KMS-11 (cell line): ENCODE measurements around the gene COL1A1.

Experiments
- H2AFZ ChIP-seq: fragments of 200-600 bp; sonication (generic); 2 replicates; pipeline ENCODE4 v1.6.1; 2016; ENCODE audit warnings: antibody characterized with exemption, mixed run types, low read depth
- H3K27ac ChIP-seq: fragments of 200-600 bp; sonication (generic); 2 replicates; pipeline ENCODE4 v1.6.1; 2016; ENCODE audit warnings: mild to moderate bottlenecking, mixed run types
- H3K27me3 ChIP-seq: fragments of 200-600 bp; sonication (generic); 2 replicates; pipeline ENCODE4 v1.6.1; 2017; ENCODE audit warnings: mild to moderate bottlenecking, low read depth, mixed run types, moderate library complexity; ENCODE audit not compliant: insufficient read depth
- H3K36me3 ChIP-seq: fragments of 200-600 bp; sonication (generic); 2 replicates; pipeline ENCODE4 v1.6.1; 2017; ENCODE audit warnings: mild to moderate bottlenecking, mixed run types; ENCODE audit not compliant: insufficient read depth
- H3K4me1 ChIP-seq: fragments of 200-600 bp; sonication (generic); 2 replicates; pipeline ENCODE4 v1.6.1; 2016; ENCODE audit warnings: mild to moderate bottlenecking, low read depth, mixed run types; ENCODE audit not compliant: poor library complexity, severe bottlenecking
- H3K4me2 ChIP-seq: fragments of 200-600 bp; sonication (generic); 2 replicates; pipeline ENCODE4 v1.7.0; 2016; ENCODE audit warnings: mild to moderate bottlenecking, mixed run types
- H3K4me3 ChIP-seq: fragments of 200-600 bp; sonication (generic); IDR thresholded peaks from 2 replicates; pipeline ENCODE4 v1.6.1; 2017; ENCODE audit warnings: low read depth, low read length, mixed read lengths; ENCODE audit not compliant: insufficient read depth
- H3K79me2 ChIP-seq: fragments of 200-600 bp; sonication (generic); 2 replicates; pipeline ENCODE4 v1.6.1; 2016; ENCODE audit warnings: low read depth, mixed run types; ENCODE audit not compliant: insufficient read depth
- H3K9ac ChIP-seq: fragments of 200-600 bp; sonication (generic); 2 replicates; pipeline ENCODE4 v1.6.1; 2016; ENCODE audit warnings: mild to moderate bottlenecking, mixed run types
- H4K20me1 ChIP-seq: fragments of 200-600 bp; sonication (generic); 2 replicates; pipeline ENCODE4 v1.6.1; 2016; ENCODE audit warnings: mild to moderate bottlenecking, mixed run types; ENCODE audit not compliant: insufficient read depth
- TF ChIP-seq, protein P1 (sequence below): fragments of 200-600 bp; sonication (generic); conservative IDR thresholded peaks from 2 replicates; pipeline ENCODE4 v1.6.1; 2017; ENCODE audit warnings: low read depth, mild to moderate bottlenecking, antibody characterized with exemption, low read length, moderate library complexity, mixed read lengths

Gene COL1A1

GRCh38 chr17:50139950-50140885 lies 61.2 kb downstream of the COL1A1 start:
- Histone ChIP-seq H3K4me3 (no peak overlapping the region), H3K4me2 (no peak overlapping the region), H4K20me1 (no peaks in the 10 kb centered on the region), H3K27me3 (no peaks in the 10 kb centered on the region), H3K36me3 (peaks cover 14% of the 10 kb centered on the region; the same call in 1 of the 2 replicates), H3K79me2 (no peaks in the 10 kb centered on the region; the same call in 1 of the 2 replicates), H3K27ac (no peak overlapping the region), H2AFZ (no peak overlapping the region), H3K9ac (no peak overlapping the region), H3K4me1 (peaks cover 7% of the 10 kb centered on the region)
- TF ChIP-seq, protein P1, sequence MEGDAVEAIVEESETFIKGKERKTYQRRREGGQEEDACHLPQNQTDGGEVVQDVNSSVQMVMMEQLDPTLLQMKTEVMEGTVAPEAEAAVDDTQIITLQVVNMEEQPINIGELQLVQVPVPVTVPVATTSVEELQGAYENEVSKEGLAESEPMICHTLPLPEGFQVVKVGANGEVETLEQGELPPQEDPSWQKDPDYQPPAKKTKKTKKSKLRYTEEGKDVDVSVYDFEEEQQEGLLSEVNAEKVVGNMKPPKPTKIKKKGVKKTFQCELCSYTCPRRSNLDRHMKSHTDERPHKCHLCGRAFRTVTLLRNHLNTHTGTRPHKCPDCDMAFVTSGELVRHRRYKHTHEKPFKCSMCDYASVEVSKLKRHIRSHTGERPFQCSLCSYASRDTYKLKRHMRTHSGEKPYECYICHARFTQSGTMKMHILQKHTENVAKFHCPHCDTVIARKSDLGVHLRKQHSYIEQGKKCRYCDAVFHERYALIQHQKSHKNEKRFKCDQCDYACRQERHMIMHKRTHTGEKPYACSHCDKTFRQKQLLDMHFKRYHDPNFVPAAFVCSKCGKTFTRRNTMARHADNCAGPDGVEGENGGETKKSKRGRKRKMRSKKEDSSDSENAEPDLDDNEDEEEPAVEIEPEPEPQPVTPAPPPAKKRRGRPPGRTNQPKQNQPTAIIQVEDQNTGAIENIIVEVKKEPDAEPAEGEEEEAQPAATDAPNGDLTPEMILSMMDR: peak; percentile 93

- H3K4me1 ChIP-seq: peaks cover 7% of the 10 kb centered on the region
- H3K9ac ChIP-seq: no peak overlapping the region
- TF ChIP-seq, protein P1: no peak
- no peaks in the 10 kb centered on the region for H4K20me1 ChIP-seq
- no peaks in the 10 kb centered on the region for H3K27me3 ChIP-seq
- H3K27ac ChIP-seq: no peak overlapping the region
- H3K4me2 ChIP-seq: no peak overlapping the region
- no peak overlapping the region for H3K4me3 ChIP-seq
- no peaks in the 10 kb centered on the region for H3K79me2 ChIP-seq
- H2AFZ ChIP-seq: no peak overlapping the region
- H3K36me3 ChIP-seq: peaks cover 14% of the 10 kb centered on the region; the same call in 1 of the 2 replicates
These were observed 62.1 kb downstream of the COL1A1 start for GRCh38 chr17:50139185-50139783.

DNA sequence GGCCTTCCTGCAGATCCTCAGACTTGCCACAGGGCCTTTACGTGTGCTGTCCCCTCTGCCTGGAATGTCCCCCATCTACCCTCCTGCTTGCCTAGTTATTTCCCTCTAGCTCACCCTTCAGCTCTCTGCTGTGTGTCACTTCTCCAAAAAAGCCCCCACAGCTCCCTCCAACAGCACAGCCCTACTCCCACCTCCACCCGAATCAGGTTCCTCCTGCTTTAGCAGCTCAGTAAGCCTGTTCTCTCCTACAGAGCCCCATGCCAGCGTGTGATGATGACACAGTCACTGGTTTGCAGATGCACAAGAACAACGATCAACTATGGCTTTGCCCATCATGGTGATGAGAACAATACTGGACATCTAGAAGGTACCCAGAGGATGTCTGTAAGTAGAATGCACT lies 64.4 kb downstream of the COL1A1 start:
- Histone ChIP-seq H3K36me3 (peaks cover 13% of the 10 kb centered on the region; the same call in 1 of the 2 replicates), H3K4me3 (no peak overlapping the region), H3K9ac (no peak overlapping the region), H3K79me2 (no peaks in the 10 kb centered on the region), H3K27me3 (no peaks in the 10 kb centered on the region), H4K20me1 (no peaks in the 10 kb centered on the region), H3K27ac (no peak overlapping the region), H2AFZ (no peak overlapping the region), H3K4me1 (peaks cover 8% of the 10 kb centered on the region), H3K4me2 (no peak overlapping the region)
- TF ChIP-seq, protein P1: no peak

DNA sequence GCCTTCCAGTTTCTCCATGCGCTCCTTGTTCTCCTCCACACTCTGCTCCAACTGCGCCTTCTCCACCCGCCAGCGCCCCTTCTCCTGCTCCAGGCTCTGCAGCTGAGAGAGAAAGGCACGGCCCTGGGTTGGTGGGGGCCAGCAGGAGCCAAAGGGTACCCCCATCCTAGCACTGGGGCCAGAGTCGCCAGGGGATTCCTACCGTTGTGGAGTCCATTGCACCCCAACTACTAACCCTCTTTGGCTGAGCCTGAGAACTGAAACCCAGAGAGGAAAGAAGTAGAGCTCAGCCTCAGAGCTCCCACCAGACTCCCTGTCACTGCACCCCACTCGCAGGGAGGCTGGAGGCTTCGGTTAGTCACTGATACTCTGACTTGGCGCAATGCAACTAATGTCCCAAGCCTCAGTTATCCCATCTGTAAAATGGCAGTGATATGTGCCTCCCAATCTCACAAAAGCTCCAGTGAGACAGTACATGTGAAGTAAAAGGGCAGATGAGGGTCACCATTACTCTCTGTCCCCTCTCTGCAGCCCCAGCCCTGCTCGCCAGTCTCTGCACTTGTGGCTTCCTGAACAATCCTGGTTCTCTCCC lies 65.2 kb downstream of the COL1A1 start:
- Histone ChIP-seq H3K4me3 (no peak overlapping the region), H3K4me2 (no peak overlapping the region), H3K4me1 (peaks cover 15% of the 10 kb centered on the region), H3K27me3 (no peaks in the 10 kb centered on the region), H4K20me1 (no peaks in the 10 kb centered on the region), H2AFZ (no peak overlapping the region), H3K9ac (no peak overlapping the region), H3K79me2 (no peaks in the 10 kb centered on the region), H3K27ac (no peak overlapping the region), H3K36me3 (peaks cover 7% of the 10 kb centered on the region; the same call in 1 of the 2 replicates)
- TF ChIP-seq, protein P1: no peak
